ENCODE measurements around the gene RAB28.

DNA sequence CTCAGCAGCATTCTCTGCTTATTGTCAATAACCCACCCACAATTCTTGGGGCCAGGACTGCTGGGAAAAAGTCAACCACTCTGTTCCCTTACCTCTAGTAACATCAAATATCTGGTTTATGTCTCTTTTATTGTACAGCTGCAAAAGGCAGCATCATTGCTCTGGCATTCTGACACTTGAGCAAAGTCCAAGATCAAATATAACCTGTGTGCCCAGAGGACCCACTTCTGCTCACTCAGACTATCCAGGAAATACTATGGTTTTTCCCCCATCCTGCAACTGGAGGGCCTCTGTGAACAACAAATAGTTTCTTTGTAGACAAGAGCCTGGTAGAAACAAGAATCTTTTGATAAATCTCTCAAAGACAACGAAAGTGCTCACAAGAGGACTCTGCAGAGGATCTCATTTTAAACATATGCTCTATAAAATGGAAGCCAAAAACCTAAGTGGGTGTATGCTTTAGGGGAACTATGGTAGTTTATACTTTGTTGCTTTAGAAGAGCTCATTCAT lies 154.7 kb downstream of the RAB28 start:
- TF ChIP-seq, protein P1, sequence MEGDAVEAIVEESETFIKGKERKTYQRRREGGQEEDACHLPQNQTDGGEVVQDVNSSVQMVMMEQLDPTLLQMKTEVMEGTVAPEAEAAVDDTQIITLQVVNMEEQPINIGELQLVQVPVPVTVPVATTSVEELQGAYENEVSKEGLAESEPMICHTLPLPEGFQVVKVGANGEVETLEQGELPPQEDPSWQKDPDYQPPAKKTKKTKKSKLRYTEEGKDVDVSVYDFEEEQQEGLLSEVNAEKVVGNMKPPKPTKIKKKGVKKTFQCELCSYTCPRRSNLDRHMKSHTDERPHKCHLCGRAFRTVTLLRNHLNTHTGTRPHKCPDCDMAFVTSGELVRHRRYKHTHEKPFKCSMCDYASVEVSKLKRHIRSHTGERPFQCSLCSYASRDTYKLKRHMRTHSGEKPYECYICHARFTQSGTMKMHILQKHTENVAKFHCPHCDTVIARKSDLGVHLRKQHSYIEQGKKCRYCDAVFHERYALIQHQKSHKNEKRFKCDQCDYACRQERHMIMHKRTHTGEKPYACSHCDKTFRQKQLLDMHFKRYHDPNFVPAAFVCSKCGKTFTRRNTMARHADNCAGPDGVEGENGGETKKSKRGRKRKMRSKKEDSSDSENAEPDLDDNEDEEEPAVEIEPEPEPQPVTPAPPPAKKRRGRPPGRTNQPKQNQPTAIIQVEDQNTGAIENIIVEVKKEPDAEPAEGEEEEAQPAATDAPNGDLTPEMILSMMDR (optimal IDR thresholded peaks at IDR 0.05 in 1 of 3, IDR thresholded peaks at IDR 0.05 in 1 of 3, conservative IDR thresholded peaks at IDR 0.05 in 1 of 3; ENCODE audit: extremely low read depth in 1 of 3, insufficient read depth in 2 of 3, low read length in 3 of 3), result no peak
- TF ChIP-seq EZH2 (IDR thresholded peaks at IDR 0.05; ENCODE audit: low read length), result no peak
